IPS-18a (cell line): ENCODE results near the gene SLC6A20.

Experiments
- H3K27ac ChIP-seq: one replicate; pipeline ENCODE4 v1.5.1; 2013; ENCODE audit warnings: low read length
- H3K27me3 ChIP-seq: one replicate; pipeline ENCODE4 v1.6.1; 2013; ENCODE audit warnings: mild to moderate bottlenecking, low read length; ENCODE audit not compliant: control insufficient read depth, insufficient read depth
- H3K36me3 ChIP-seq: one replicate; pipeline ENCODE4 v1.6.1; 2013; ENCODE audit warnings: low read depth, low read length; ENCODE audit not compliant: control insufficient read depth
- H3K4me1 ChIP-seq: one replicate; pipeline ENCODE4 v1.6.1; 2013; ENCODE audit warnings: low read depth, low read length; ENCODE audit not compliant: control insufficient read depth
- H3K4me3 ChIP-seq: one replicate; pipeline ENCODE4 v1.5.1; 2013; ENCODE audit warnings: low read length
- H3K9ac ChIP-seq: one replicate; pipeline ENCODE4 v1.6.1; 2013; ENCODE audit warnings: mild to moderate bottlenecking, low read length, moderate library complexity
- H3K9me3 ChIP-seq: one replicate; pipeline ENCODE4 v1.6.1; 2013; ENCODE audit warnings: low read depth, low read length; ENCODE audit not compliant: control insufficient read depth

The SLC6A20 gene

DNA sequence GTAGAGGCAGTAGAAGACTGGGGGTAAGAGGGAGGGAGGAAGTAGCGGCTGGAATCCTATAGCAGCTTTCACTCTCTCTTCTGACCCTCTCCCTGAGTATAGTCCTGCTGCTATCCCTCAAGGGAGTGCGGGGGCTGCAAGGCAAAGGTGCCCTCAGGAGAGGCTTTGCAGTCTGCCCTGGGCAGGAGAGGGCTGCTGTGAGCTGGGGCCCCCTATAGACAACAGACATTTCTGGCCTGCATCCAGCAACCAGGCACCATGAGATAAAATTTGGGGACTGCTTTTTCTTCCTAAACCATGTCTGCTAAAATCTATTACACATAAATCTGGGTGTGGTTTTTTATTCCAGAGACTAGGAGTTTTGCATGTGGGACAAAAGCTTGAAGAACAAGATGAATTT, 59.1 kb downstream of the SLC6A20 start:
- Histone ChIP-seq H3K4me1 (peaks cover 30% of the 10 kb centered on the region), H3K9ac (no peak overlapping the region), H3K27ac (no peak overlapping the region), H3K4me3 (no peak overlapping the region), H3K27me3 (no peaks in the 10 kb centered on the region), H3K9me3 (no peaks in the 10 kb centered on the region), H3K36me3 (peaks cover 71% of the 10 kb centered on the region)

DNA sequence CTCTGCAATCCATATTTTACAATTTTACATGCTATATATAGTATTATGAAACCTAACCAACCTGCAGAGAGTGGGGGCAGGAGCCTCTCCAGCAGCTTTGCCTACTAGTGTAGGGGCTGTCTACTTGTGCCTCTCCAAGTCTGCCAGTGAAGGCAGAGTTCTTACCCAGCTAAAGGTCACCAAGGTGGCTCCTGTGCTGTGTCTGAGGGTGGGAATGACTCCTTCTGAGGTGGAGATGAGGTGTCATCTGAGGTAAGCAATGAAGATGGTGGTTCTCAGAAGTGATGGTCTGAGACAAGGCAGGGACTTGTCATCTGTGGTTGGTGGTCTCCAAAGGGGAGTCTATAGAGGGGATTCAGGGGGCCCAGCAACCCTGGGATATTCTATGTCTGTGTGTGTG, 59.6 kb downstream of the SLC6A20 start:
- no peak overlapping the region for H3K4me3 ChIP-seq
- H3K9ac ChIP-seq, result no peak overlapping the region
- H3K36me3 ChIP-seq, result peaks cover 75% of the 10 kb centered on the region
- no peaks in the 10 kb centered on the region for H3K27me3 ChIP-seq
- H3K4me1 ChIP-seq, result peaks cover 25% of the 10 kb centered on the region
- H3K9me3 ChIP-seq, result no peaks in the 10 kb centered on the region
- H3K27ac ChIP-seq, result no peak overlapping the region

DNA sequence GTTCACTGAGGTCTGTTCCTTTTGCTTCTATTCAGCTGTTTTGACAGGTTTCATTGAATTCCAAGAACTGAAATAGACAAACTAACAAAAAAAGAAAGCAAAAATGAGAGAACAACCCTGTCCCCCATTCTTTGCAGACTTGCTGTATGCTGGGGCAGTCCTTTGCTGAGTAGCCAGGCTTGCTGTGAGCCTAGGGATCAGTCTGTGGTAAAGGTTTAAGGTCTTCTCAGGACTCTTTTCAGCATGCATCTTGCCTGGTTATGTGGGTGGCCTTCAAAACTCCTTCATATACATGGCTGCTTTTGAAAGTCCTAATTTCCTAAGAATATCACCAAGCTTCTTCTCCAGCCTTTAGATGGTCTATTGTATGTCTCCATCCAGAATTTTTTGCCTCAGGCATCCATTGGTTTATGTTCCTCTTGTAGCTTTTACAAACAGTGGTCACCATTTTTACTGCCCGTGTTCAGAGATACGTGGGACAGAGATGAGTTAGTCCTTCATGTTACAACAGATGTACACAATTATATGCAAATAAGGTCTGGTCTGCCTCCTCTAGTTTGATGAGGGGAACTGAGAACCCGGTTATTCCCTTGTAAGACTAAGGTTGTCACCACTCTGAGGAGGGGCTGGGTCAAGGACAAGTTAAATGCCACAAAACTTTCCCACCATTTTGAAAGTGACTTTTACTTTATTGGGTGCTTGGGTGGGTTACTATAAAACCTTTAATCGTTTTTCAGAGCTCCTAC, 65.8 kb downstream of the SLC6A20 start:
- Histone ChIP-seq H3K36me3 (peaks cover 55% of the 10 kb centered on the region), H3K27ac (no peak overlapping the region), H3K4me3 (no peak overlapping the region), H3K27me3 (no peaks in the 10 kb centered on the region), H3K9ac (no peak overlapping the region), H3K9me3 (no peaks in the 10 kb centered on the region), H3K4me1 (no peaks in the 10 kb centered on the region)

DNA sequence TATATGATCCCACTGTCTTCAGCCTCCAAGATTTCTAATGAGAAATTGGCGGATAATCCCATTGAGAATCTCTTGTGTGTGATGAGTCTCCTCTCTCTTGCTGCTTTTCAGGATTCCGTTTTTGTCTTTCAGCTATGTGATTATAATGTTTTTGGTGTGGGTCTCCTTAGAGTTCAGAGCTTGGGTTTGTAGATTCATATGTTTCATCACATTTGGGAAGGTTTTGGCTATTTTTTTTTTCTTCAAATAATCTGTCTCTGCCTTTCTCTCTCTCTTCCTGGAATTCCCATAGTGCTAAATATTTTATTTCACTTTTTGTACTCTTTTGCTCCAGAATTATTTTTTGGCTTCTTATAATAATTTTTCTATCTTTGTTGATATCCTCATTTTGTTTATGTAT, 66.7 kb downstream of the SLC6A20 start:
- Histone ChIP-seq H3K9ac (no peak overlapping the region), H3K9me3 (no peaks in the 10 kb centered on the region), H3K27ac (no peak overlapping the region), H3K4me3 (no peak overlapping the region), H3K36me3 (peaks cover 45% of the 10 kb centered on the region), H3K4me1 (no peaks in the 10 kb centered on the region), H3K27me3 (no peaks in the 10 kb centered on the region)

DNA sequence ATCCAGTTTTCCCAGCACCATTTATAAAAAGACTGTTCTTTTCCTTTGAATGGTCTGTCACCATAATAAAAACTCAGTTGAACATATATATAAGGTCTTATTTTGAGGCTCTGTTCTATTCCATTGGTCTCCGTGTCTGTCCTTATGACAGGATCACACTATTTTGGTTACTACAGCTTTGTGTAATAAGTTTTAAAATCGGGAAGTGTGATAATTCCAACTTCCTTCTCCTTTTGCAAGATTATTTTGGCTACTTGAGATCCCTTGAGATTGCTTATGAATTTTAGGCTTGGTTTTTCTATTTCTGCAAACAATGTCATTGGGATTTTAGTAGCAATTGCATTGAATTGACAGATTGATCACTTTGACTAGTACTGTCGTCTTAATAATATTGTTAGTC, 71.4 kb downstream of the SLC6A20 start:
- Histone ChIP-seq H3K9ac (no peak overlapping the region), H3K4me3 (no peak overlapping the region), H3K4me1 (no peaks in the 10 kb centered on the region), H3K27me3 (no peaks in the 10 kb centered on the region), H3K36me3 (peaks cover 29% of the 10 kb centered on the region), H3K9me3 (no peaks in the 10 kb centered on the region), H3K27ac (no peak overlapping the region)

DNA sequence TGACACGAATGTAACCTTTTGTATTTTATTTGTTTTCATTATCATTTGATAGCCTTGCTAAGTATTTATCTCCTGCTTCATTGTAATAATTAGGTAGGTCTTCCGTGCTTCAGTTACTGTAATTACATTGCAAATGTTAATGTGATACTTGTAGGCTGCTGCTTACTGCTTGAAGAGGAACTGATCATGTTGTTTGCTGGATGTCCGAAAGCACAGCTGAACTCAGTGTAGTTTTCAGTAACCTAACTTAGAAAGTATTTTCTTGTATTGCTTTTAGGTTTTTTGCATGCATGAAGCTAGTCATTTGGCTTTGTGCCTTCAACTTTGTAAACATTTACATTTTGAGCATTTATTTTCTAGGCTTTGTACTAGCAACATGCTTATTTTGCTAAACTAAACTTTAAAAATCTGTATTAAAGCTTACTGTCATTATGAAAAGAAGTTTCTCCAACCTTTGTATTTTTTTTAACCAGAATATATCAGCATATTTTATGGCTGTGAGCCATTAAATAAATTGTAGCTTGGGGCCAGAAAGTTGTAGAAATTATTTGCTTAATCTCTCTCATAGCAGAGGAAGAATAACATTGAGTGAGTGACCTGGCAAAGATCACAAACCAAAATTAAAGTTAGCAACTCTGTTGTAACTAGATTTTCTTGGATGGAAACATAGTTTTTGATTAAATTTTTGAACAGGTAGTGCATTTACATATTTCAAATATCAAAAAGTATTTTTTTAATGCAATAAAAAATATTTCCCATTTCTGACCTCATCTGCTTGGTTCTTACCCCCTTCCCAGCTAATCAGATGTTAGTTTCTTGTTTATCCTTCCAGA, 76.5 kb downstream of the SLC6A20 start:
- Histone ChIP-seq H3K9ac (no peak overlapping the region), H3K4me1 (no peaks in the 10 kb centered on the region), H3K36me3 (peaks cover 35% of the 10 kb centered on the region), H3K27ac (no peak overlapping the region), H3K27me3 (no peaks in the 10 kb centered on the region), H3K4me3 (no peak overlapping the region), H3K9me3 (no peaks in the 10 kb centered on the region)

DNA sequence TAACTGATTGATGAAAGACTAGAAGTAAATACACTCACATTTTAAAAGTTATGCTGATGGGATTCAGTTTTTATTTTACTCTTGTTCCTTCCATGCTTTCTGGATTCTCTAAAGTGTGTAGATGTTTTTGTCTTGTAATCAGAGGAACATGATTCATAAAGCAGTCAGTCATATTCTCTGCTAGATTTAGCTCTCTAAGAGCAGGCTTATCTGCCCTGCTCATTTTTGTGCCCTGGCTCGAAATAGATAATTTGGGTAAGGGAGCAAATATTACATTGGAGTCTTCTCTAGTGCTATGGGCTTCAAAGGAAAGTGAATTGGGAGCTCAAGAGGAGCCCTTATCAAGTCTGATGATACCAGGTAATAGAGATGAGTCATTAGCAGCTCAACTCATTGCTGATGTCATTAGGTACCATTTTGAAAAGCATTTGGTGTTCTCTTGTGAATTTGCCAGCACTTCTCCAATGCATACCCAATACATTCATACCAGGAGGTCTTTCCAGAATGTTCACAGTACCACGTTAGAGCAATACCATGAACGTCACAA, 79.5 kb downstream of the SLC6A20 start:
- Histone ChIP-seq H3K4me1 (no peaks in the 10 kb centered on the region), H3K27ac (no peak overlapping the region), H3K27me3 (no peaks in the 10 kb centered on the region), H3K36me3 (peaks cover 26% of the 10 kb centered on the region), H3K4me3 (no peak overlapping the region), H3K9ac (no peak overlapping the region), H3K9me3 (no peaks in the 10 kb centered on the region)

DNA sequence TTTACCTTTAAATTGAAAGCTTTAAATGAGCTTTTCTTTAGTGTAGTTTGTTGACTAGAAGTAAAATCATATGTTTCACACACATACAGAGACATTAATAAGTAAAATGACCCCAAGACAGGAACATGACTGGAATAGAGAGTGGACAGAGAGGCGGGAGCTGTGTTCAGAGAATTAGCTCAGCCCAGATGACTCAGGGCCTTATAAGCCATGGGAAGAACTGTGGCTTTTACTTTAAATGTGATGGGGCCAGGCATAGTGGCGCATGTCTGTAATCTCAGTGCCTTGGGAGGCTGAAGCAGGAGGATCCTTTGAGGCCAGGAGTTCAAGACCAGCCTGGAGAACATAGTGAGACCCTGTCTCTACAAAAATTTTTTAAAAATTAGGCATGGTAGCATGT, 80.4 kb downstream of the SLC6A20 start:
- no peaks in the 10 kb centered on the region for H3K4me1 ChIP-seq
- H3K4me3 ChIP-seq, result no peak overlapping the region
- no peaks in the 10 kb centered on the region for H3K27me3 ChIP-seq
- H3K36me3 ChIP-seq, result peaks cover 26% of the 10 kb centered on the region
- H3K9me3 ChIP-seq, result no peaks in the 10 kb centered on the region
- no peak overlapping the region for H3K27ac ChIP-seq
- no peak overlapping the region for H3K9ac ChIP-seq

DNA sequence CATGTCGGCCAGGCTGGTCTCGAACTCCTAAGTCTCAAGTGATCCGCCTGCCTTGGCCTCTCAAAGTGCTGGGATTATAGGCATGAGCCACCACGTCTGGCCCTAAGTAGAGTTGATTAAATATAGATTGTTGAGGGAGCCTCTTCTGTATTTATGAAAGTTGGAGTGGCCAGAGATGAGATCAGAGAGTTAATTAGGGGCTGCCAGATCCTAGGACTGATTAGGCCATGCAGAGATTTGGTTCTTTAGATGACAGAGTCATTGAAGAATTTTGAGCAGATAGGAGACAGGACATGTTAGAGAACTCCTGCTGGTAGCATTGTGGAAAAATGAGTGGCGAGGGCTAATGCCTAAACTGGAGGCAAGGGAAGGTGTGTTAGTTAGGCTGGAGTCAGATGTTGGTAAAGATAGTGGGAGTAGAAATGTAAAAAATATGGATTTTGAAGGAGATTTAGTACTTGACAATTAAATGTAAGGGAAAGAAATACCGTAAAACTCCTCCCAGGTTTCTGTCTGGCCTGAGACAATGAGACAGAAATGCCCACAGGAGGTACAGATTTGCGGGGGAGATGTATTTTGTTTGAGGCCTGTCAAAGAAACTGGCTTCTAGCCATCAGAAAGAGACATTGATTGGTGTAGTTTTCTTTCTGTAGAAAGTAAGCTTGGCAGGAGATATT, 83.8 kb downstream of the SLC6A20 start:
- Histone ChIP-seq H3K27ac (no peak overlapping the region), H3K4me1 (no peaks in the 10 kb centered on the region), H3K36me3 (peaks cover 44% of the 10 kb centered on the region), H3K27me3 (no peaks in the 10 kb centered on the region), H3K9ac (no peak overlapping the region), H3K9me3 (no peaks in the 10 kb centered on the region), H3K4me3 (no peak overlapping the region)

DNA sequence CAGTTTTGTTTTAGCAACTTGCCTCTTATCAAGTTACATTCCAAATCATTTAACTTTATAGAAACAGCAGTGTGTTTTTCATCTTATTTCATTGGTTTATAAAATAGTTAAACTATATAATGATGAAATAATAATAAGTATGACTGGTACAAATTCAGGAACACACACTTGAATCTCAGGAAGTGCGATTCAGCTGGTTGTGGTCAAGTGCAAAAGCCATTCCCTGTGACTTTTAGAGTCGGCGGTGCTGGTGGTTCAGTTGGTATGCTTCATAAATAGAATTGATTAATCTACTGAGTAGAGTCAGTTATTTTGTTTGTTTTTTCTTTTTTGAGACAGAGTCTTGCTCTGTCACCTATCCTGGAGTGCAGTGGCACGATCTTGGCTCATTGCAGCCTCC, 84.4 kb downstream of the SLC6A20 start:
- H3K27me3 ChIP-seq, result no peaks in the 10 kb centered on the region
- H3K36me3 ChIP-seq, result peaks cover 47% of the 10 kb centered on the region
- no peak overlapping the region for H3K4me3 ChIP-seq
- H3K9ac ChIP-seq, result no peak overlapping the region
- H3K27ac ChIP-seq, result no peak overlapping the region
- H3K4me1 ChIP-seq, result no peaks in the 10 kb centered on the region
- no peaks in the 10 kb centered on the region for H3K9me3 ChIP-seq
